GM19467 (cell line): ENCODE measurements around the gene SORL1-AS1.
"Not testable (repeated sequence)": the region's sequence is repeated elsewhere in the genome, so short reads cannot be mapped to it uniquely, and the experiment has no call there.

Source experiments
- ATAC-seq: cut with Tn5 transposase; IDR thresholded peaks from one replicate; pipeline ENCODE4 v1.9.1; 2021; ENCODE audit warnings: mild to moderate bottlenecking, moderate library complexity; ENCODE audit not compliant: unreplicated experiment

The SORL1-AS1 gene

GRCh38 chr11:121431820-121432526, 20.8 kb downstream of the SORL1-AS1 start:
- ATAC-seq = no peak

DNA sequence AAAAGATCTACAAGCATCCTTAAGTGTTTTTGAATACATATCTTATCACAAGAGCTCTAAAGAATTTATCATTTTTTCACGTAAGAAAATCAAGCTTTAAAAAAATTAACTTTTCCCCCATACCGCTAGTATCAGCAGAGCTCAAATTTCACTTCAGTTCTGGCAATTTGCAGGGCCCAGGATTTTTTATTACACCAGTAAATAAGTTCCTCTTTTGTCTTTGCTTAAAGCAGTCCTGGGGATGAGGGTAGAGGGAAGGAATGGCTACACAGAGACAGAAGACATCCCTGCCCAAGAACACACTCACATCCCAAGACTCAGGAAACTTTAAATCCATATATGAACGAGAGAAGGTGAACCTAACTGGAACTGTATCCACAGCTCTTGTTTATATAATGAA, 23.2 kb downstream of the SORL1-AS1 start:
- ATAC-seq = no peak

DNA sequence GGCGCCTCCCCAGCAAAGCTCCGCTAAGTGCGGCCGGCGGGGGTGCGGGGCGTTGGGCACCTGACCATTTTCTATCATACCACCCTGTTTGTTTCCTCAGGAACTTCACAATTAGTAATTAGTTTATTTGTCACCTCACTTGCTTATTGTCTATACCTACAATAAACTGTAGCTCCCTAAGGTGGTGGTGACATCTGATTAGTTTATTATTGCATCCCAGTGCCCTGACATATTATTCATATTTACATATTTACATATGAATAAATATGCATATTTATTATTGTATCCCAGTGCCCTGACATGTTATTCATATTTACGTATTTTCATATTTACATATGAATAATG, 25.4 kb downstream of the SORL1-AS1 start:
- ATAC-seq = no peak

GRCh38 chr11:121426476-121427399, 26.0 kb downstream of the SORL1-AS1 start:
- ATAC-seq = no peak

GRCh38 chr11:121425828-121426227, 26.9 kb downstream of the SORL1-AS1 start:
- ATAC-seq = no peak

DNA sequence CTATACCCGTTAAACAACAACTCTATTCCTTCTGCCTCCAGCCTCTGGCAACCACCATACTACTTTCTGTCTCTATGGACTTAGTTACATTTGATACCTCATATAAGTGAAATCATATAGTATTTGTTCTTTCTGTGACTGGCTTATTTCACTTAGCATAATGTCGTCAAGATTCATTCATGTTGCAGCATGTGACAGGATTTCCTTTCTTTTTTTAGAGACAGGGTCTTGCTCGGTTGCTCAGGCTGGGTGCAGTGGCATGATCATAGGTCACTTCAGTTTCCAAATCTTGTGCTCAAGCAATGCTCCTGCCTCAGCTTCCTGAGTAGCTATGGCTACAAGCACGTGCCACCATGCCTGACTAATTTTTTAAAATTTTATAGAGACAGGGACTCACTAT, 30.1 kb downstream of the SORL1-AS1 start:
- peak; percentile 49 for ATAC-seq

DNA sequence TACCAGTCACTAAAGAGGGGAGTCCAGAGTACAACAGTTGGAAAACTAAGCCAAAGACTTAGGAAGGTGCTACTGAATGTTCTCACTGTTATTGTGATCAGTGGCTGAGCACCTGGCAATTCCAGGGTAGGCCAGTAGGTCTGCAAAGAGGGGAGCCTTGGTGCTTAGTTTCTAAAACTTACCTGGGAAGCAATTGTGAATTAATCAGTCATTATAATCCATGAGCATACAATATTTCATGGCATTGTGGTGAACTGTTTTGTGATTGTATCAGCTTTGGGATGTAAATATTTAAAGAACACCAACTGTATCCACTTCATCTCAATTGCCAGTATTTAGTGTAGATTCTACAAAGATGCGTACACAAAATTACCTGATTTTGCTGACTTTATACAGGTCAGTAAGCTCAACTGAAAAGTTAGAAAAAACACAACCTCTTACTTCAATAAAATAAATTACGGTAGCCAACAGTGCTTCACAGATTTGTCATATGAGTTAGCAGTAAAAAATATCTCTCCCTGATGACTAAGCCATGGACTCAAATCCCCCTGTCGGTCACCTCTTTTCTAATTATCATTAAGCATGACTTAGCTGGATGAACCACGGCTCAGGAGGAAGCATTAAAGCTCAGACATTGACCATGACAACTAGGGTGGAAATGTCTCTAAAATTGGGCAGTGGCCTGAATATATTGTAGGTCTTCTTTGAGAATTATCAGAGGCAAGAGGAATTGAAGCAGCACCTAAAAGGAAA, 31.4 kb downstream of the SORL1-AS1 start:
- ATAC-seq = no peak

DNA sequence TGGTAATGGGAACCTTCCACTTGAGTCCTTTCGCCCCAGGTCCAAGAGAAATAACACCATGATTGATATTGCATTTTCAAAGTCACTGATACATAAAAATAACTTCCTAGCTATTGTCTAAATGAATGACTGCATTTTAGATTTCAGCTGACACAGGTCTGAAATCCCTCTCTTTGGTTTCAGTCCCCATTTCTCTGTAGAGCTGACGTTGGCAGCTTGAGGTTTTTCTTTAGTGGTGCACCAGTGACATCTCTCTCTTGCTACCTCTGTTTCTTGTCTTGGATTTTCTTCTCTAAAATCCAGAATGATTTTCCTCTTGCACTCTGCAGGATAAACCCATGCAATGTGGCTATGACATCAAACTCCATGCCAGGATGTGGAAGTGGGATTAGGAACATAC, 32.4 kb downstream of the SORL1-AS1 start:
- no peak for ATAC-seq

DNA sequence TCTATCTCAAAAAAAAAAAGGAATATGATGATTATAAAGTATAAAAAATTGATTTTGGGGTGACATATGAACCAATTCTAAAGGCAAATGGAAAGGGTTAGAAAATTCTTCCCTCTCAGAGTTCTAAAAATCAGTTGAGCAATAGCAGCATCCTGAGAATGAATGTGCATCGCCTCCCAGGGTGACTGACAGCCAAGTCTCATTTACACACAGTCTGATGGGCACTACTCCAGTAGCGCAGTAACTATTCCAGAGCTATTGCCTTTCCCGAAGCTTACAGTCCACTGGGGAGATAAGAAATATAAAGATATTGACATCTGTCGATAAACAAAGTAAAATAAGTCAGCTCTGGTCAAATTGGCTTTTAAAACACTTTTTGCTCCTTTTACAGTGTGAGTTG, 32.9 kb downstream of the SORL1-AS1 start:
- ATAC-seq = no peak

GRCh38 chr11:121418625-121419114, 34.1 kb downstream of the SORL1-AS1 start:
- ATAC-seq = no peak

DNA sequence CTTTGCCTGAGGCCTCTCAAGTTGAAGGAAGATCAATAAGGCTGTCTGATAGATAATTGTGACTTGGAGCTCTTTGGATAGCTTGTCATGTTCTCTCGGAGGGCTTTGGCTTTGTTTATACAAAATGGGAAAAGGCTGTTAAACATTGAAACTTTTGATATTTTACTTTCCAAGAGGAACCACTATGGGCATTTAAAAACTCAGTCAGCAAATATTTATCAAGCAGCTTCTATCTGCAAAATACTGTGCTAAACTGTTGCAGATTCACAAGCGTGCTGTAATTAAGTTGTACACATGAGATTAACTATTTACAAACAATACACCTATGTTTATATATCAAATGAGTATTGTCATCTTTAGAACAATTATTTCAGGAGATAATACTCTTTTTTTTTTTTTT, 35.2 kb downstream of the SORL1-AS1 start:
- no peak for ATAC-seq

GRCh38 chr11:121417055-121417551, 35.7 kb downstream of the SORL1-AS1 start:
- ATAC-seq = peak; percentile 66

GRCh38 chr11:121415856-121416255, 36.9 kb downstream of the SORL1-AS1 start:
- ATAC-seq = no peak

- no peak for ATAC-seq
These were observed 38.4 kb downstream of the SORL1-AS1 start for GRCh38 chr11:121414141-121414913.

DNA sequence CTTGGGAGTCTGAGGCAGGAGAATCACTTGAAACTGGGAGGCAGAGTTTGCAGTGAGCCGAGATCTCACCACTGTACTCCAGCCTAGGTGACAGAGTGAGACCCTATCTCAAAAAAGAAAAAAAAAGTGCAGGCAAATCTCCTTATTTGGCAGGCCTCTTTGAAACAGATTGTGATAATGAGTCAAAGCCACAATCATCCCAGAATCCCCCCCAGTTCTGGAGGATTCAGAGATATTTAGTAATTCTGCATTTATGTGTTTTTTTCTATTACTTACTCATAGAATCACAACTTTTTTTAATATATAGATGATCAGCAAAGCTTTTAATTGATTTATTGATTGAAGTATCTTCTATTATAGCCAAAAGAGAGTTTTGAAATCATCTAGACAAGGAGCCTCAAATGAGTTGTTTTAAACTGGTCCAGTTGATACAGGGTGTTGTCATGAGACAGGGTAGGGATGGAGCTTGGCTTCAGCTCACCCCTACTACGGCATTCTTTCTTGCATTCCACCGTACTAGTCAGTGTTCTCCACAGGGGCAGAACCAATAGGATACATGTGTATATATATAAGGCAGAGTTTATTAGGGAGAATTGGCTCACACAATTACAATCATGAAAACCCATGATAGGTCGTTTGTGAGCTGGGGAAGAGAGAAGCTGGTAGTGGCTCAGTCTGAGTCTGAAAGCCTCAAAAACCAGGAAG, 39.9 kb downstream of the SORL1-AS1 start:
- ATAC-seq = no peak

DNA sequence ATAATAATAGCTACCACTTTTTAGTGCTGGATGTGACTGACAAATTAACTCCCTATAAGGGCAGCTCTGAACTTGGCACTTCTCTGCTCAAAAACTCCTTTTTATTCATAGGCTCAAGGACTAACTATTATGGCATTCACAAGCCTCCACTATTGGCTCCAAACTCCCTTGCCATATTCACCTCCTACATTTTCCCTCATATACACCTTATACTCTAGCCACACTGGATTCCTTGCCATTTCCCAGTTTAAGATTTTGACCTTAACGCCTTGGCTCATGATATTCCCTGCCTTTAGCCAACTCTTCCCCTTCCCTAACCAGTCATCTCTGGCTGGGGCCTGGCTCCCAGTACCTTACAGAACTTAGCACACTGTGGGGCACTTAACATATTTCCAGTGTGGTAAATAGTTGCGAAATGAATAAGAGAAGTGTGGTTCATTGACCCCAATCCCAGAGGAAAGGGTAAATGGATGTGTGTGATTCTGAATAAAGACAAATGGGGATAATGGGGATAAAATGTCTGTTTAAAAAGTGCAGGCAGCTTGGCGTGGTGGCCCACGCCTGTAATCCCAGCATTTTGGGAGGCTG, 40.7 kb downstream of the SORL1-AS1 start:
- ATAC-seq = no peak

- not testable (repeated sequence) for ATAC-seq
These were observed 41.4 kb downstream of the SORL1-AS1 start for GRCh38 chr11:121411330-121411729.

- not testable (repeated sequence) for ATAC-seq
These were observed 42.7 kb downstream of the SORL1-AS1 start for GRCh38 chr11:121410041-121410440.

DNA sequence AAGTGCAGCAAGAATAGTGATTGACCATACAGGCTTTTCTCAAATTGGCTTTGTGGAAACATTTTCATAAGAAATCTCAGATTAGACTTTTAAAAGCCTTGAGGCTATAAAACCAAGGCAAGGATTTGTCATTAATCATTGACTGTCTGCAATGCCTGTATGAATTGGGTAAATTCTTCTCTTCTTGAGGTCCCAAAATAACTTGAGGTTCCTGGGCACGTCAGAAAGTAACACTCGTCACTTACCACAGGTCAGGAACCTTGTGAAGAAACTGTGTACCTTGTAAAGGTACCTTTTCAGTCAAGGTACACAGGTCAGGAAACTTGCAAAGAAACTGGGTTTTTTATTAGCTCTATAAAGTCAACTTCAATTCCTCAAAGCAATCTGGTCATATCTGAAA, 43.9 kb downstream of the SORL1-AS1 start:
- ATAC-seq = no peak
